Central memory CD4-positive, alpha-beta T cell (primary cell): ENCODE results near the gene GLCE.
"Not testable (repeated sequence)": the region's sequence is repeated elsewhere in the genome, so short reads cannot be mapped to it uniquely, and the experiment has no call there.

Source experiments
- DNase-seq: peaks from one replicate; pipeline ENCODE4 v3.0.0; 2022

Gene GLCE

DNA sequence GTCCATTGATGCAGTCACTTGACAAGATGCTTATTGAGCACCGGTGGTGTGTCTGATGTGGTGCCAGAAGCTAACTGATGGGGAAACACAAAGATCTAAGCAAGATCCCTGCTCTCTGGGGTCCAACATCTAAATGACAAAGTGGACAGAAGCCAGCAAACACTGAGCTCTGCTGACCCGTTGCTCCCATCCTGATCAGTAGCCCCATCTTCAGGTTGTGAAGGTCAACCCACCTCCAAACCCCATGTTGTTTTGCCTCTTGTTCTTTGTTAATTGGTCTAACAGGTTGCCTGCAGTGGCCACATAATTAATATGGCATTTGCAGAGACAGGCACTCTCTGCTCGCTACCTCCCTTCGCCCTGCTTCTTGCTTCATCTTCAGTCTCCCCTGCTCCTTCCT is 21.5 kb upstream of the GLCE start:
- no peak for DNase-seq

DNA sequence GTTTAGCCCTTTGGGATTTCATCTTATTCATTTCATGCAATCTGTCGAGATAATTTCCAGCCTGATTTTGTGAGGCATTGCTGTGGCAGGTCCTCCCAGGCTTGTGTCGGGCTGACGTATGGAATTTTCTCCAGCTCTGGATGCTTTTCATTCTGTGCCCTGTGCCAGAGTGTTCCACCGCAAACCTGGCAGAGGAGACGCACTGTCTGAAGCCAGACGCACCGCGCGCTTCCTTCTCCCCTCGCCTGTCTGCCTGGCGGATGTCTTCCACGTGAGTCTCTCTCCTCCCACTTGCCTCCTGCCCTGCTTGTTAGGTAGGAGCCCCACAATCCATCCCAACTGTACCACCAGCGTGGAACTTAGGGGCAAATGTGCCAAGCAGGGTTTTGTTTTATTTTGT is 20.1 kb upstream of the GLCE start:
- no peak for DNase-seq

- no peak for DNase-seq
These were observed 19.1 kb upstream of the GLCE start for GRCh38 chr15:69141286-69141701.

DNA sequence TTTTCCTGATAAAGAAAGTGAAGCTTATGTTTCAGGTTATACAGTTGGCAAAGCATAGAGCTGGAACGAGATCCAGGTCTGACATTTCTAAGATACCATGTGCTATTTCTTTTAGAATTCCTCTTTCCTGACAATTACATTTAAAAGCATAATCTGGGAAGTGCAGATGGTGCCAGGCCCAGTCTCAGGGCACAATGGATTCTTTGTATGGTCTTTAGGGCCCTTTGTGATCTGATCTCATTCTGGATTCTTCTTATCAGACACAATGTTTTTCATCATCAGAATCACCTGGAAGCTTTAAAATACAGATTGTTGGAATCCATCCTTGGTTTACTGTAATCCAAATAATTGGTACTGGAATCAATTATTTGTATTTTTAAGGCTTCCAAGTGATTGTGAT is 18.6 kb upstream of the GLCE start:
- no peak for DNase-seq

DNA sequence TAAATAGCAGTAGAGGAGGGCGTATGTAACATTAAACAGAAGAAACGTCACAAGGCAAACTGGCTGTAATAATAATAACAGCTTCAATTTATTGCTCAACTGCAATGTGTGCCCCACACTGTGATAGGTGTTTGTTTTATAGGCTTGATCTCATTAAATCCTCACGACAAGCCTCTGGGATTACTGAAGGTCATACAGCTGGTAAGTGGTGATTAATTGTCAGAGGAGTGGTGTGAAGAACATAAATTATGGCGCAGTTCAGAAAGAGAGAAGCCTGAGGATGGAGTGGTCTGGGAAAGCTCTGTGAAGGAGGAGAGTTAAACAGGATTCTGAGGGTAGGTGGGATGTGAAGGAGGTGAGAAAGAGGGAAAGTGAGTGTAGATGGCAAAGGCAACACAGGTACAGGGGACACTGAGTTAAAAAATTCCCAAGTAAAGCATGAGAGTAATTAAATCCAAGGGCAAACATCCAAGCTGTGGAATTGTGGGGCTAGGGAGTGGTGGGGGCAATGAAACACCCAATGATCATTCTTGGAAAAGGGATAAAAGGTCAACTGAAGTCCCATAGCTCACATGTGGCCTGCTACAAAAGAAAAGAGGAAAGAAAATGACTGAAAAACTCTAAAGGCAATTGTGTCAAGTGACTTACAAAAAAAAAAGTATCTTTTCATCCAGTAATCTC is 16.5 kb upstream of the GLCE start:
- no peak for DNase-seq

DNA sequence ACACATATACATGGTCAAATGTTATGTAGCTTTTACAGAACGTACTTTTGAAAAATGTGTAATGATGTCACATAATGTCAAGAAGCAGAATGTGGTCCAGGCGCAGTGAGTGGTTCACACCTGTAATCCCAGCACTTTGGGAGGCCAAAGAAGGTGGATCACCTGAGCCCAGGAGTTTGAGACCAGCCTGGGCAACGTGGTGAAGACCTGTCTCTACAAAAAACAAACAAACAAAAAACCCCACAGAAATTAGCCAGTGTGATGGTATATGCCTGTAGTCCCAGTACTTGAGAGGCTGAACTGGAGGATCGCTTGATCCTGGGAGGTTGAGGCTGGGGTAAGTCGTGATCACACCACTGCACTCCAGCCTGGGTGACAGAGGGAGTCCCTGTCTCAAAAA is 15.9 kb upstream of the GLCE start:
- no peak for DNase-seq

DNA sequence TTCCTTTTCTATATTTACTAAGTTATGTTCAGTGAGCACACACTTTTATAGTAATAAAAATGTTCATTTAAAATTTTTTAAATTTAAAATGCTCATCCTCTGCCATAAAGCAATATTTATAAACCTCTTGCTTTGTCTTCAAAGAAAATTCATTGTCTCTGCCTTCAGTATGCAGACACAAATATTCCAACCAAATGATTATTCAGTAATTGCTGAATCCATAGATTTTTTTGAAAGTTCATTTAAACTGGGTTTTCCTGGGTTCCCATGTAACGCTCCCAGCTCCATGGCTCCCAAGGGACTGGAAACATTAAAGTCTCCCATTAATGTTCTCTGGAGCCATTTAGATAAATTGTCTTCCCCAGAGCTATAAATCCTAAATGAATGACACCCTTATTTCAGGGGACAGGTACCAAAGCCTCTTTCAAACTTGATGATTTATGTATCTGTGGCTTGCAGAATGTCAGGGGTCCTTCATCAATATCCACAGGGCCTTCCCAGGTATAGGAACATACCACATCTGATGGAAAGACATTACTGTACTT is 15.2 kb upstream of the GLCE start:
- no peak for DNase-seq

DNA sequence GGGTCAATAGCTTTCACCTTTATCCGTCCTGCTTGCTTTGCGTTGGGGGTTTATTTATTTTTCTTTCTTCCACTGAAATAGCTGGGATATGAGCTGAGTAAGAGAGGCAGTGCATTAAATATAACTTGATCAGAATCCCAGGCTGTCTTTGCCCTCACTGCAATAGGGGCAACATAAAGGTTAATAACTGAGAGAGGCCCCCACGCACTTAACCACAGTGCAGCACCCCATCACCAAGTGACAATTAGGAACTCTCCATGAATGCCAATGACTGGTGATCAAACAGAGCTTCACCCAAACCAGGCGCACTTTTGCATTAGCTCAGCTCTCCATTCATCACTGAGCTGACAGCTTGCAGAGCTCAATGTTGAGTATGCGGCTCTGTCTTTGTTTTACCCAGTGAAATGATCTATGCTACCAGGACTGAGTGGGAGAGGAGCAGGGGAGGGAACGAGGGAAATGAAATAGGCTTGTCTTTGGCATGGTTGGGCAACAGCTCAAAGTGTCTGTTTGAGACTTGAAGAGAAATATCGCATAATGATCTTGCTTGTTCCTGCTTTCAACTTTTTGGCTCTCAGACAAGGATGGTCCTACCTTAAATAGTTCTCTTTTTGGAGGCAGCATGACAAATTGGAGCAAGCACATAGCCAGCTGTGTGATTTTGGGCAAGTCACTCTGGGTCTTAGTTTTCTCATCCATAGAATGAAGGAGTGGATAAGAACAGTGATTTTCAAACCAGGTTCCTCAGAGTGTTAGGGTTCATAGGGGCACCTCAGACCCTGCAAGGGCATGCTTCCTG is 14.5 kb upstream of the GLCE start:
- DNase-seq = no peak

- DNase-seq = no peak
These were observed 13.6 kb upstream of the GLCE start for GRCh38 chr15:69146724-69147435.

- no peak for DNase-seq
These were observed 12.0 kb upstream of the GLCE start for GRCh38 chr15:69148465-69148864.

DNA sequence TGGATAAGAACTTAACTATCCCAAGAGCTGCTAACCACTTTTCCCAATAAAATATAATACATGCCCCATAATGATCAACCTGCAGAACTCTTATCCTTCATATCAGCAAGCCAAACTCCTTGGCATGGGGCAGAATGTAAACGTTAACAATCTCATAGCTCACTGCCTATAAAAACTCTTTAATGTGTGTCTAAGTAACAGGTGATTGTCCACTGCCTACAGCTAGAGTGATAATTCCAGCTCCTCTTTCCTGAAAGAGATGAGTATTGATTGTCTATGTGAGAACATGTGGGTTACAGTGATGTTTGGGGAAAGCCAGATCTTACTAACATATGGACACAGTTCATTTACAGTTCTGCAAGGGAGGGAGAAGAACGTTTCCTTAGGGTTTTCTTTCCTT is 11.3 kb upstream of the GLCE start:
- DNase-seq = no peak

GRCh38 chr15:69149803-69150202 is 10.6 kb upstream of the GLCE start:
- DNase-seq = no peak

DNA sequence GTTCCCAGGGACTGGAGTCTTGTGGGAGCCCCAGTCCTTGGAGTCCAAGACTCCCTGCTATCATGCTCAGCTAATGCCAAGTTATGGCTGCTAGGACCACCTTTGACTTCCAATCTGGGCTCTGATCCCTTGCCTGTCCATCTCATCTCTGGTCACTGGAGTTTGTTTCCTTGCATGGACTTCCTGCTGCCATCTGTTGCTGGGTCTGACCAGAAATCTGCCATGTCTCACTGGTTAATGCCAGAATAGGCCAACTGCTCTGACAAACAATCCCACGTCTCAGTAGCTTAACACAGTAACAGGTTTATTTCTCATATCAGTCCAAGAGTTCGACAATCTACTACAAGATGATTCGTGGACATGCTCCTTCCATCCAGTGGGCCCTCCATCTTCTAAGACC is 10.1 kb upstream of the GLCE start:
- DNase-seq = no peak

DNA sequence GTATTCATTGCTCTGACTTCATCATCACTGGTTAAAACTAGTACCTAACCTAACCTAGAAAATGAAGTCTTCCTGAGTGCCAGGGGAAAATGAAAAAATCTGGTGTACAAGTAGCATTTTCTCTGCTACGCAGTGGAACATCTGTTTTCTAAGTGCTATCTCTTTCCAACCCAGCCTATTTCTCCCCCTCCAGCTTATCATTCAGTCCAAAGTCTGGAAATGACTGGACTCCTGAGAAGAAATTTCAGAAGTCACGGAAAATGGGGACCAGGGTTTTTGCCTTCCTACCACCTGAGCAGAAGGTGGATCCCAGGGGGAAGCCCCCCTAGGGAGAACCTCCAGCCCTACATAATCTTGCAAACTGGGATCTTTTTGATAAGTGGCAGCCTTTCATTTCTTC is 9.6 kb upstream of the GLCE start:
- no peak for DNase-seq

GRCh38 chr15:69153046-69153445 is 7.4 kb upstream of the GLCE start:
- DNase-seq = no peak

DNA sequence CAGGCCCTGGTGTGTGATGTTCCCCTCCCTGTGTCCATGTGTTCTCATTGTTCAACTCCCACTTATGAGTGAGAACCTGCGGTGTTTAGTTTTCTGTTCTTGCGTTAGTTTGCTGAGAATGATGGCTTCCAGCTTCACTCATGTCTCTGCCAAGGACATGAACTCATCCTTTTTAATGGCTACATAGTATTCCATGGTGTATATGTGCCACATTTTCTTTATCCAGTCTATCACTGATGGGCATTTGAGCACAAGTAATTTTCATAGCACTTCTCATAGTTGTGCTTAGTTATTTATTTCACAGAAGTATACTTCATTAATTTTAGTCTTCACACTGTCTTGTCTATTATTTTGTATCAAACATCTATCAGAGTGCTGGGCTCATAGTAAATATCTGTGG is 6.8 kb upstream of the GLCE start:
- DNase-seq = not testable (repeated sequence)

DNA sequence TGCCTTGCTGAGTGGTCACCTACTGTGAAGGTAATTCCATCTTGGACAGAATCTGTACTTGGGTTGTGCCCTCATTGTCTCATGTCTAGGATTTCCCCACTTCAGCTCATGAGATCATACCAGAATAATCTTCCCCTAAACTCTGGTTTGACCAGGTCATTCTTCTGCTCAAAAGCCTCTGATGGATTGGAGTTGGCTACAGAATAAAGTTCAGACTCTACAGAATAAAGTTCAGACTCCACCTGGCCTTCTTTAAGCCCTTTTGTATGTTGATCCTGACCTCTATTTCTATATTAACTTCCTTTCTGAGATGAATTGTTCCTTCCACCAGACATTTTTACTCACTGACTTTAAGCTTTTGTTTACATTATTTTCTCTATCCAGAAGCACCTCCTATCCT is 6.4 kb upstream of the GLCE start:
- no peak for DNase-seq

GRCh38 chr15:69154684-69155083 is 5.8 kb upstream of the GLCE start:
- DNase-seq = no peak

DNA sequence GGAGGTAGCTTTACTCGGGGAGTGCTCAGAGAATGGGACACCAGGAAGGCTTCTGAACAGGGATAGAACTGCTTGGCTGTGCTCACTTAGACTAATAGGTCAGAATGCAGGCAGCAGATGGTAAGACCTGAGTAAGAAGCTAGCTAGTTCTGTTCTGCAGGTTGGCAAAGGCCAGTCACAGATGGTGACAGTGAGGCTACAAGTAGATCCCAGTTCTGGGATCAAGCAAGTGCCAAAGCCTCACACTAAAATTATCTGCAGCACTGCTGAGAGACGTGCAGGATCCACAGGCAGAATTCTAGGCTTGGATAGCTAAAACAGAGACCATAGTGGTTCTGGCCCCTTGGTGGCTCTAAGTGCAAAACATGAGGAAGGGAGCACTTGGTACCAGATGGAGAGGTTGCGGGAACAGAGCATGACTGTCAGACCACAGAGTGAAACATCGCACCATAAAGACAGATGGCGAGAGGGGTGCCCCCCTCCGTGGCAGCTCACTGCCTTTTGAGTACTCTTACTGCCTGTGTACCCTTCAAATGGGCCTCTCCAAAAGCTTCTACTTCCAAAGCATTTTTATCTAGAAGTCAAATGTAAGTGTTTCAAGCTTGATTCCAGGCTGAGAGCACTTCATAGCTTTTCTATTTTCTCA is 3.6 kb upstream of the GLCE start:
- no peak for DNase-seq

GRCh38 chr15:69158201-69158842 is 2.1 kb upstream of the GLCE start:
- DNase-seq = no peak

DNA sequence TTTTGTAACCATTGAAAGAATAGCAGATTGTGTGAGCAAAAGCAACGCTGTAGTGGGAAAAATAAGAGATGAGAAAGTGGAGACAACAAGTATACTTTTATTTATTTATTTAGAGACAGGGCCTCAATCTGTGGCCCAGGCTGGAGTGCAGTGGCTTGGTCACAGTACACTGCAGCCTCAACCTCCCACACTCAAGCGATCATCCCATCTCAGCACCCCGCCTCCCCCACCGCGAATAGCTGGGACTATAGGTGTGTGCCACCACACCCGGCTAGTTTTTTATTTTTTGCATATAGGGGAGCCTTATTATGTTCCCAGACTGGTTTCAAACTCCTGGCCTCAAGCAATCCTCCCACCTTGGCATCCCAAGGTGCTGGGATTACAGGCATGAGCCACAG is 1.6 kb upstream of the GLCE start:
- no peak for DNase-seq

DNA sequence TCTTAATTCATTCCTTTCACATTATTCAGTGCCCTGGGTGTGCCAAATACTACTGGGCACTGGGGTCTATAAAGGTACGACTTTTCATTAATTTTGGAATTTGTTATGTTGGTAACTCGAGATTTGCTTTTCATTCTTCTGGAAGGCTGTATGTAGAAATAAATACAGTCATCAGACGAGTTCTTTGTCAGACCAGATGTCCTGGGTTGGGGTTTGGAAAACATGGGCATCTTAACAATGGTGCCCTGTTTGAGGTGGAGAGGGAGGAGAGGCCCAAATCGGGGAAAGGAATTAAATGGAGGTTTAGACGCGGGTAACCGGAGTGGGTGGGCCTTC is 662 bp upstream of the GLCE start:
- DNase-seq = no peak
